Naive B cell (primary cell): ENCODE results near the gene ZNF488. TPM values are rescaled to one million over a fixed set of nuclear protein-coding genes. Genes with fewer than 3 reads are reported as not detected.
A peak's percentile ranks its signal among the peaks of the same experiment; 100 is the strongest.
"Not testable (repeated sequence)": the region's sequence is repeated elsewhere in the genome, so short reads cannot be mapped to it uniquely, and the experiment has no call there.

Experiments
- ATAC-seq, 2 donors: fragments of 150-1000 bp; cut with Tn5 transposase; 2 replicates each; pipeline ENCODE4 v1.10.0; 2021; ENCODE audit warnings: low read depth in 2 of 2, mild to moderate bottlenecking in 2 of 2, moderate library complexity in 2 of 2
- DNase-seq: peaks from one replicate; pipeline ENCODE4 v3.0.0; 2022
- H3K27ac Mint-ChIP-seq, 6 donors: one replicate each; pipeline ENCODE4 v1.8.0; 2020 to 2022; ENCODE audit warnings: mild to moderate bottlenecking in 6 of 6, mixed read lengths in 6 of 6, moderate library complexity in 5 of 6, inconsistent platforms in 2 of 6
- H3K27me3 Mint-ChIP-seq, 3 donors: one replicate each; pipeline ENCODE4 v1.8.0; 2021 to 2022; ENCODE audit warnings: mixed read lengths in 3 of 3, mild to moderate bottlenecking in 1 of 3
- H3K36me3 Mint-ChIP-seq, 2 donors: one replicate each; pipeline ENCODE4 v1.8.0; 2020 to 2022; ENCODE audit warnings: mixed read lengths in 2 of 2, inconsistent platforms in 1 of 2, mild to moderate bottlenecking in 1 of 2
- H3K4me1 Mint-ChIP-seq, 3 donors: one replicate each; pipeline ENCODE4 v1.8.0; 2020 to 2022; ENCODE audit warnings: mixed read lengths in 3 of 3, inconsistent platforms in 1 of 3, mild to moderate bottlenecking in 1 of 3, moderate library complexity in 1 of 3
- H3K4me3 Mint-ChIP-seq, 8 donors: one replicate each; pipeline ENCODE4 v1.8.0; 2020 to 2022; ENCODE audit warnings: mild to moderate bottlenecking in 8 of 8, mixed read lengths in 8 of 8, moderate library complexity in 8 of 8, inconsistent platforms in 2 of 8
- H3K9me3 Mint-ChIP-seq, 7 donors: one replicate each; pipeline ENCODE4 v1.8.0; 2020 to 2022; ENCODE audit warnings: mixed read lengths in 7 of 7, mild to moderate bottlenecking in 5 of 7, inconsistent platforms in 2 of 7, moderate library complexity in 1 of 7
- polyA plus RNA-seq, 6 donors: library from polyadenylated mRNA; unstranded; fragments of 300-500 nt; fragmentation: Illumina TruSeq; gene quantifications; one replicate each; pipeline ENCODE4 v1.2.3, GENCODE V29; 2021; ENCODE audit warnings: low read depth in 6 of 6

The ZNF488 gene
- not detected for polyA plus RNA-seq

GRCh38 chr10:47384148-47384921 lies at the start of gene ZNF488:
TSS of gene ZNF488 (minus strand) at chr10:47384293. CDS start at chr10:47368829, 15,464 bp downstream.
- no peaks in the 10 kb centered on the region for H3K36me3 Mint-ChIP-seq
- peak within 1 kb of the TSS; percentile 79 to 98 (median 92) for H3K4me3 Mint-ChIP-seq
- peaks cover 0 to 14% (median 11%) of the 10 kb centered on the region in 7 donors for H3K9me3 Mint-ChIP-seq
- H3K4me1 Mint-ChIP-seq: peaks cover 12 to 14% (median 13%) of the 10 kb centered on the region in 3 donors
- H3K27ac Mint-ChIP-seq: peak within 1 kb of the TSS in 4 of 6 donors; percentile 1 to 83 (median 62)
- peaks cover 47 to 64% (median 58%) of the 10 kb centered on the region in 3 donors for H3K27me3 Mint-ChIP-seq
- DNase-seq (peak; percentile 57), ATAC-seq (peak; percentile 80 to 85)

- Mint-ChIP-seq H3K4me3 (no peak overlapping the region), H3K4me1 (no peaks in the 10 kb centered on the region), H3K9me3 (peaks cover 0 to 15% (median 3%) of the 10 kb centered on the region in 7 donors)
Measured at GRCh38 chr10:47425813-47426419, 41.8 kb upstream of the ZNF488 start.

GRCh38 chr10:47424231-47424630 lies 40.1 kb upstream of the ZNF488 start:
- no peaks in the 10 kb centered on the region for H3K36me3 Mint-ChIP-seq
- H3K4me3 Mint-ChIP-seq: no peak overlapping the region
- no peak overlapping the region for H3K27ac Mint-ChIP-seq
- no peaks in the 10 kb centered on the region for H3K27me3 Mint-ChIP-seq
- peaks cover 0 to 15% (median 3%) of the 10 kb centered on the region in 7 donors for H3K9me3 Mint-ChIP-seq
- ATAC-seq: no peak
- no peaks in the 10 kb centered on the region for H3K4me1 Mint-ChIP-seq
- DNase-seq: no peak

More at GRCh38 chr10:47425813-47426419, 41.8 kb upstream of the ZNF488 start:
- Mint-ChIP-seq H3K36me3 (no peaks in the 10 kb centered on the region), H3K27me3 (peaks cover 0 to 7% (median 7%) of the 10 kb centered on the region in 3 donors), H3K27ac (no peak overlapping the region)
- DNase-seq (no peak), ATAC-seq (no peak)

- Mint-ChIP-seq H3K9me3 (peaks cover 0 to 12% (median 0%) of the 10 kb centered on the region in 7 donors), H3K36me3 (no peaks in the 10 kb centered on the region), H3K4me3 (no peak overlapping the region), H3K27me3 (peaks cover 0 to 6% (median 0%) of the 10 kb centered on the region in 3 donors), H3K27ac (no peak overlapping the region), H3K4me1 (no peaks in the 10 kb centered on the region)
- ATAC-seq (no peak), DNase-seq (no peak)
Measured at GRCh38 chr10:47423476-47423875, 39.4 kb upstream of the ZNF488 start.

- no peak for ATAC-seq
Measured at GRCh38 chr10:47421057-47421952, 37.2 kb upstream of the ZNF488 start.

GRCh38 chr10:47420305-47421056 lies 36.4 kb upstream of the ZNF488 start:
- Mint-ChIP-seq H3K27ac (no peak overlapping the region), H3K27me3 (peaks cover 0 to 6% (median 0%) of the 10 kb centered on the region in 3 donors), H3K9me3 (peaks cover 0 to 3% (median 0%) of the 10 kb centered on the region in 7 donors), H3K36me3 (no peaks in the 10 kb centered on the region), H3K4me1 (no peaks in the 10 kb centered on the region), H3K4me3 (no peak overlapping the region)
- no peak for ATAC-seq
- DNase-seq: no peak

More at GRCh38 chr10:47421057-47421952, 37.2 kb upstream of the ZNF488 start:
- Mint-ChIP-seq H3K27ac (no peak overlapping the region), H3K36me3 (no peaks in the 10 kb centered on the region), H3K27me3 (peaks cover 0 to 6% (median 0%) of the 10 kb centered on the region in 3 donors), H3K4me3 (no peak overlapping the region), H3K4me1 (no peaks in the 10 kb centered on the region), H3K9me3 (peaks cover 0 to 3% (median 0%) of the 10 kb centered on the region in 7 donors)
- no peak for DNase-seq

GRCh38 chr10:47419421-47419820 lies 35.3 kb upstream of the ZNF488 start:
- Mint-ChIP-seq H3K9me3 (peaks cover 0 to 3% (median 0%) of the 10 kb centered on the region in 7 donors), H3K4me3 (no peak overlapping the region), H3K4me1 (no peaks in the 10 kb centered on the region), H3K27me3 (peaks cover 0 to 6% (median 0%) of the 10 kb centered on the region in 3 donors), H3K36me3 (no peaks in the 10 kb centered on the region), H3K27ac (no peak overlapping the region)
- no peak for DNase-seq
- ATAC-seq: no peak

GRCh38 chr10:47418966-47419365 lies 34.9 kb upstream of the ZNF488 start:
- ATAC-seq: no peak
- H3K4me3 Mint-ChIP-seq: no peak overlapping the region

GRCh38 chr10:47418321-47418720 lies 34.2 kb upstream of the ZNF488 start:
- no peaks in the 10 kb centered on the region for H3K9me3 Mint-ChIP-seq
- no peaks in the 10 kb centered on the region for H3K4me1 Mint-ChIP-seq
- peaks cover 0 to 6% (median 0%) of the 10 kb centered on the region in 3 donors for H3K27me3 Mint-ChIP-seq
- no peaks in the 10 kb centered on the region for H3K36me3 Mint-ChIP-seq
- no peak for DNase-seq
- ATAC-seq: no peak
- no peak overlapping the region for H3K27ac Mint-ChIP-seq
- H3K4me3 Mint-ChIP-seq: no peak overlapping the region

More at GRCh38 chr10:47418966-47419365, 34.9 kb upstream of the ZNF488 start:
- DNase-seq: no peak
- Mint-ChIP-seq H3K36me3 (no peaks in the 10 kb centered on the region), H3K9me3 (peaks cover 0 to under 1% (median 0%) of the 10 kb centered on the region in 7 donors), H3K27ac (no peak overlapping the region), H3K4me1 (no peaks in the 10 kb centered on the region), H3K27me3 (peaks cover 0 to 6% (median 0%) of the 10 kb centered on the region in 3 donors)

GRCh38 chr10:47416305-47417218 lies 32.5 kb upstream of the ZNF488 start:
- H3K4me3 Mint-ChIP-seq, H3K9me3 Mint-ChIP-seq, H3K27ac Mint-ChIP-seq, H3K4me1 Mint-ChIP-seq, ATAC-seq, H3K27me3 Mint-ChIP-seq, DNase-seq, H3K36me3 Mint-ChIP-seq: not testable (repeated sequence)

- no peaks in the 10 kb centered on the region for H3K9me3 Mint-ChIP-seq
- ATAC-seq (no peak), DNase-seq (no peak)
- H3K4me3 Mint-ChIP-seq: no peak overlapping the region
- no peak overlapping the region for H3K27ac Mint-ChIP-seq
- no peaks in the 10 kb centered on the region for H3K4me1 Mint-ChIP-seq
- H3K36me3 Mint-ChIP-seq: no peaks in the 10 kb centered on the region
- H3K27me3 Mint-ChIP-seq: peaks cover 0 to 6% (median 0%) of the 10 kb centered on the region in 3 donors
Measured at GRCh38 chr10:47415520-47416304, 31.6 kb upstream of the ZNF488 start.
